Upper lobe of left lung (tissue), 6 donors: ENCODE data around the gene KRTAP10-7. TPM values are rescaled to one million over a fixed set of nuclear protein-coding genes. Genes with fewer than 3 reads are reported as not detected.
"Not testable (repeated sequence)": the region's sequence is repeated elsewhere in the genome, so short reads cannot be mapped to it uniquely, and the experiment has no call there.

Experiments
- ATAC-seq, 2 donors: fragments of 200-7000 bp; cut with Tn5 transposase; one replicate each; pipeline ENCODE4 v1.9.1; 2022; ENCODE audit warnings: mild to moderate bottlenecking in 2 of 2, moderate library complexity in 2 of 2; ENCODE audit not compliant: low FRiP score in 2 of 2
- DNase-seq, 2 donors: peaks; one replicate each; pipeline ENCODE4 v3.0.0-alpha.2; 2019 to 2020
- H3K27ac ChIP-seq, 4 donors: fragments of 200-600 bp; sonication (generic); one replicate each; pipeline ENCODE4 v1.5.1; 2016 to 2019
- H3K27me3 ChIP-seq, 4 donors: fragments of 200-600 bp; sonication (generic); one replicate each; pipeline ENCODE4 v1.5.1; 2017 to 2019
- H3K36me3 ChIP-seq, 4 donors: fragments of 200-600 bp; sonication (generic); one replicate each; pipeline ENCODE4 v1.5.1; 2016 to 2019
- H3K4me1 ChIP-seq, 4 donors: fragments of 200-600 bp; sonication (generic); one replicate each; pipeline ENCODE4 v1.5.1; 2018 to 2019
- H3K4me3 ChIP-seq, 4 donors: fragments of 200-600 bp; sonication (generic); one replicate each; pipeline ENCODE4 v1.5.1; 2017 to 2019; ENCODE audit warnings: mild to moderate bottlenecking in 2 of 4, moderate library complexity in 1 of 4
- H3K9me3 ChIP-seq, 4 donors: fragments of 200-600 bp; sonication (generic); one replicate each; pipeline ENCODE4 v1.5.1; 2018 to 2019
- EP300 ChIP-seq, 4 donors: sonication (generic); formaldehyde crosslinking; IDR thresholded peaks; one replicate each; pipeline ENCODE4 v1.5.1; 2017; ENCODE audit warnings: antibody characterized with exemption in 4 of 4, control low read depth in 2 of 4
- POLR2A ChIP-seq, 4 donors: fragments of 450-650 bp; IDR thresholded peaks; one replicate each; pipeline ENCODE4 v1.5.1; 2016 to 2017; ENCODE audit warnings: antibody characterized with exemption in 4 of 4, mild to moderate bottlenecking in 2 of 4
- POLR2AphosphoS5 ChIP-seq, 2 donors: sonication (generic); formaldehyde crosslinking; IDR thresholded peaks; one replicate each; pipeline ENCODE4 v1.5.1; 2017; ENCODE audit warnings: antibody characterized with exemption in 2 of 2
- WGBS, 2 donors: methylation state at CpG; one replicate each; pipeline ENCODE4 v1.1.5; 2017 to 2018; 5-methylcytosine and 5-hydroxymethylcytosine counted together
- total RNA-seq, 6 donors: library from RNA; depleted of rRNA in 4 of 6; stranded (reverse); fragments of >200 nt in 4 of 6; gene quantifications; one replicate each; pipeline versions ENCODE4 v1.1.0 to v1.2.1, GENCODE V29; 2016 to 2021
- TF ChIP-seq, protein P1 (sequence below), 6 experiments: fragments of 450-650 bp in 4 of 6; fragments of 200-600 bp in 2 of 6; sonication (generic) in 2 of 6; IDR thresholded peaks; one replicate each; pipeline ENCODE4 v1.5.1; 2016 to 2019; ENCODE audit warnings: antibody characterized with exemption in 6 of 6
- donor health status: DM: no; HTN: no; CAD: no; lungs with moderate emphysema.
- donor health status: DM: no; HTN: yes; CAD: no; lungs with severe emphysema.

Gene KRTAP10-7
- total RNA-seq, 6 donors from 2014 or later, result not detected

- H3K9me3 ChIP-seq, result no peaks in the 10 kb centered on the region
- H3K27ac ChIP-seq, result no peak overlapping the region
- no peaks in the 10 kb centered on the region for H3K4me1 ChIP-seq
- WGBS, 2 donors, result 82% methylated on average over 20 of the region's 21 CpGs; no CpG with 5 or more reads in 1 of the 2 donors
- ATAC-seq, result no peak
- TF ChIP-seq POLR2AphosphoS5 (IDR thresholded peaks at IDR 0.05) (no peak), EP300 (IDR thresholded peaks at IDR 0.05) (no peak), POLR2A (IDR thresholded peaks at IDR 0.05) (no peak)
- TF ChIP-seq, protein P1, sequence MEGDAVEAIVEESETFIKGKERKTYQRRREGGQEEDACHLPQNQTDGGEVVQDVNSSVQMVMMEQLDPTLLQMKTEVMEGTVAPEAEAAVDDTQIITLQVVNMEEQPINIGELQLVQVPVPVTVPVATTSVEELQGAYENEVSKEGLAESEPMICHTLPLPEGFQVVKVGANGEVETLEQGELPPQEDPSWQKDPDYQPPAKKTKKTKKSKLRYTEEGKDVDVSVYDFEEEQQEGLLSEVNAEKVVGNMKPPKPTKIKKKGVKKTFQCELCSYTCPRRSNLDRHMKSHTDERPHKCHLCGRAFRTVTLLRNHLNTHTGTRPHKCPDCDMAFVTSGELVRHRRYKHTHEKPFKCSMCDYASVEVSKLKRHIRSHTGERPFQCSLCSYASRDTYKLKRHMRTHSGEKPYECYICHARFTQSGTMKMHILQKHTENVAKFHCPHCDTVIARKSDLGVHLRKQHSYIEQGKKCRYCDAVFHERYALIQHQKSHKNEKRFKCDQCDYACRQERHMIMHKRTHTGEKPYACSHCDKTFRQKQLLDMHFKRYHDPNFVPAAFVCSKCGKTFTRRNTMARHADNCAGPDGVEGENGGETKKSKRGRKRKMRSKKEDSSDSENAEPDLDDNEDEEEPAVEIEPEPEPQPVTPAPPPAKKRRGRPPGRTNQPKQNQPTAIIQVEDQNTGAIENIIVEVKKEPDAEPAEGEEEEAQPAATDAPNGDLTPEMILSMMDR (IDR thresholded peaks at IDR 0.05), result no peak
- H3K27me3 ChIP-seq, result no peaks in the 10 kb centered on the region
- H3K4me3 ChIP-seq, result no peak overlapping the region
- no peaks in the 10 kb centered on the region for H3K36me3 ChIP-seq
- DNase-seq, result peak in 1 of 2 donors; percentile 37
These were observed 2.1 kb downstream of the KRTAP10-7 start for GRCh38 chr21:44602463-44602850.

GRCh38 chr21:44603109-44603875 is 2.9 kb downstream of the KRTAP10-7 start:
- WGBS, 2 donors, result 59% methylated on average over 5 to 17 of the region's 17 CpGs

DNA sequence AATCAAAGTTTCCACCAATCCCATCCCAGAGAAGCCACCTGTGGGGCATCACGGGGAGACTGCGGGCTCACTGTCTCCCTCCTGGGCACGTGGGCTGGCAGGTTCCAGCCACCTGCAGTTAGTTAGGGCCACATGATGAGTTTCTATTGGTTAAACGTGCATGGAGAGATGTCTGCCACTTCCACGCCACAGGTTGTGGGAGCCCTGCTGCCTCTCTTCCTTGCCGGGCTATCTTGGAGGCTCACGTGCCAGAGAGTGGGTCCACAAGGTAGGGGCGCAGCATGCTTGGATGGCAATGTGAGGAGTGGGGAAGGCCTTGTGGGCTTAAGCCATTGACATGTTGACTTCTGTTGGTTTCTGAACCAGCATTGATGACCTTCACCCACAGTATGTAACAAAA is 3.5 kb downstream of the KRTAP10-7 start:
- Histone ChIP-seq H3K36me3 (no peaks in the 10 kb centered on the region), H3K27me3 (no peaks in the 10 kb centered on the region), H3K4me1 (no peaks in the 10 kb centered on the region), H3K9me3 (no peaks in the 10 kb centered on the region), H3K27ac (no peak overlapping the region), H3K4me3 (no peak overlapping the region)
- no peak for DNase-seq
- WGBS, 2 donors, result 89 to 91% methylated on average over 5 to 8 of the region's 8 CpGs
- ATAC-seq, result no peak
- TF ChIP-seq, protein P1 (IDR thresholded peaks at IDR 0.05), result no peak
- TF ChIP-seq POLR2A (IDR thresholded peaks at IDR 0.05) (no peak), EP300 (IDR thresholded peaks at IDR 0.05) (no peak), POLR2AphosphoS5 (IDR thresholded peaks at IDR 0.05) (no peak)

More at GRCh38 chr21:44603109-44603875, 2.9 kb downstream of the KRTAP10-7 start:
- no peak overlapping the region for H3K4me3 ChIP-seq
- H3K4me1 ChIP-seq, result no peaks in the 10 kb centered on the region
- TF ChIP-seq POLR2AphosphoS5 (IDR thresholded peaks at IDR 0.05) (no peak), POLR2A (IDR thresholded peaks at IDR 0.05) (no peak), EP300 (IDR thresholded peaks at IDR 0.05) (no peak)
- TF ChIP-seq, protein P1 (IDR thresholded peaks at IDR 0.05), result no peak
- H3K36me3 ChIP-seq, result no peaks in the 10 kb centered on the region
- no peaks in the 10 kb centered on the region for H3K27me3 ChIP-seq
- H3K9me3 ChIP-seq, result no peaks in the 10 kb centered on the region
- DNase-seq, result no peak
- no peak overlapping the region for H3K27ac ChIP-seq
- ATAC-seq, result peak in 1 of 2 donors; percentile 31

- no peak overlapping the region for H3K27ac ChIP-seq
- H3K4me3 ChIP-seq, result no peak overlapping the region
- no peaks in the 10 kb centered on the region for H3K36me3 ChIP-seq
- no peak for TF ChIP-seq EP300 (IDR thresholded peaks at IDR 0.05)
- TF ChIP-seq POLR2A (IDR thresholded peaks at IDR 0.05), result no peak
- TF ChIP-seq POLR2AphosphoS5 (IDR thresholded peaks at IDR 0.05), result no peak
- TF ChIP-seq, protein P1 (IDR thresholded peaks at IDR 0.05), result no peak
- DNase-seq (no peak), ATAC-seq (no peak)
- H3K9me3 ChIP-seq, result peaks cover 0 to 23% (median 8%) of the 10 kb centered on the region in 4 donors
- no peaks in the 10 kb centered on the region for H3K4me1 ChIP-seq
- WGBS, 2 donors, result 78 to 83% methylated on average over 4 of the region's 4 CpGs
- no peaks in the 10 kb centered on the region for H3K27me3 ChIP-seq
These were observed 6.1 kb downstream of the KRTAP10-7 start for GRCh38 chr21:44606495-44606894.

GRCh38 chr21:44609193-44609592 is 8.8 kb downstream of the KRTAP10-7 start:
- ATAC-seq, result no peak
- H3K27me3 ChIP-seq, result peaks cover 0 to 3% (median 0%) of the 10 kb centered on the region in 4 donors
- H3K9me3 ChIP-seq, result peaks cover 0 to 30% (median 10%) of the 10 kb centered on the region in 4 donors
- H3K36me3 ChIP-seq, result no peaks in the 10 kb centered on the region
- no peak overlapping the region for H3K27ac ChIP-seq
- no peak for TF ChIP-seq EP300 (IDR thresholded peaks at IDR 0.05)
- TF ChIP-seq POLR2A (IDR thresholded peaks at IDR 0.05), result no peak
- TF ChIP-seq POLR2AphosphoS5 (IDR thresholded peaks at IDR 0.05), result no peak
- TF ChIP-seq, protein P1 (IDR thresholded peaks at IDR 0.05), result no peak
- no peak overlapping the region for H3K4me3 ChIP-seq
- no peak for DNase-seq
- H3K4me1 ChIP-seq, result no peaks in the 10 kb centered on the region

GRCh38 chr21:44610157-44610843 is 9.9 kb downstream of the KRTAP10-7 start:
- H3K27me3 ChIP-seq, H3K4me1 ChIP-seq, ATAC-seq, H3K27ac ChIP-seq, DNase-seq, H3K36me3 ChIP-seq, H3K4me3 ChIP-seq: not testable (repeated sequence)
- WGBS, 2 donors, result 94 to 96% methylated on average over 6 to 7 of the region's 7 CpGs
- H3K9me3 ChIP-seq, result peaks cover 0 to 30% (median 10%) of the 10 kb centered on the region in 4 donors
